NB4 (cell line): ENCODE data around the gene TAOK1.

Experiments
- DNase-seq: peaks from one replicate; pipeline ENCODE4 v3.0.0; 2010; ENCODE audit warnings: low read depth
- H3K4me3 ChIP-seq: one replicate; pipeline ENCODE4 v1.5.1; 2011; ENCODE audit warnings: mild to moderate bottlenecking, low read depth, low read length, moderate library complexity
- MYC ChIP-seq: IDR thresholded peaks from 2 replicates; pipeline ENCODE4 v1.6.1; 2011; ENCODE audit warnings: low read depth, low read length
- POLR2A ChIP-seq: IDR thresholded peaks from 2 replicates; pipeline ENCODE4 v1.6.1; 2011; ENCODE audit warnings: mild to moderate bottlenecking; ENCODE audit not compliant: insufficient read length; ENCODE audit errors: extremely low read depth
- TF ChIP-seq, protein P1 (sequence below): IDR thresholded peaks from 2 replicates; pipeline ENCODE4 v1.6.1; 2011; ENCODE audit warnings: low read depth, low read length
- TF ChIP-seq, protein P2 (sequence below): IDR thresholded peaks from one replicate; pipeline ENCODE4 v1.5.1; 2012; ENCODE audit warnings: low read depth, low read length

TAOK1 gene

GRCh38 chr17:29358416-29358815 lies 31.7 kb upstream of the TAOK1 start:
- TF ChIP-seq, protein P1, sequence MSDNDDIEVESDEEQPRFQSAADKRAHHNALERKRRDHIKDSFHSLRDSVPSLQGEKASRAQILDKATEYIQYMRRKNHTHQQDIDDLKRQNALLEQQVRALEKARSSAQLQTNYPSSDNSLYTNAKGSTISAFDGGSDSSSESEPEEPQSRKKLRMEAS = no peak
- TF ChIP-seq POLR2A (no peak), MYC (no peak)
- TF ChIP-seq, protein P2, sequence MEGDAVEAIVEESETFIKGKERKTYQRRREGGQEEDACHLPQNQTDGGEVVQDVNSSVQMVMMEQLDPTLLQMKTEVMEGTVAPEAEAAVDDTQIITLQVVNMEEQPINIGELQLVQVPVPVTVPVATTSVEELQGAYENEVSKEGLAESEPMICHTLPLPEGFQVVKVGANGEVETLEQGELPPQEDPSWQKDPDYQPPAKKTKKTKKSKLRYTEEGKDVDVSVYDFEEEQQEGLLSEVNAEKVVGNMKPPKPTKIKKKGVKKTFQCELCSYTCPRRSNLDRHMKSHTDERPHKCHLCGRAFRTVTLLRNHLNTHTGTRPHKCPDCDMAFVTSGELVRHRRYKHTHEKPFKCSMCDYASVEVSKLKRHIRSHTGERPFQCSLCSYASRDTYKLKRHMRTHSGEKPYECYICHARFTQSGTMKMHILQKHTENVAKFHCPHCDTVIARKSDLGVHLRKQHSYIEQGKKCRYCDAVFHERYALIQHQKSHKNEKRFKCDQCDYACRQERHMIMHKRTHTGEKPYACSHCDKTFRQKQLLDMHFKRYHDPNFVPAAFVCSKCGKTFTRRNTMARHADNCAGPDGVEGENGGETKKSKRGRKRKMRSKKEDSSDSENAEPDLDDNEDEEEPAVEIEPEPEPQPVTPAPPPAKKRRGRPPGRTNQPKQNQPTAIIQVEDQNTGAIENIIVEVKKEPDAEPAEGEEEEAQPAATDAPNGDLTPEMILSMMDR = no peak
- DNase-seq = no peak

DNA sequence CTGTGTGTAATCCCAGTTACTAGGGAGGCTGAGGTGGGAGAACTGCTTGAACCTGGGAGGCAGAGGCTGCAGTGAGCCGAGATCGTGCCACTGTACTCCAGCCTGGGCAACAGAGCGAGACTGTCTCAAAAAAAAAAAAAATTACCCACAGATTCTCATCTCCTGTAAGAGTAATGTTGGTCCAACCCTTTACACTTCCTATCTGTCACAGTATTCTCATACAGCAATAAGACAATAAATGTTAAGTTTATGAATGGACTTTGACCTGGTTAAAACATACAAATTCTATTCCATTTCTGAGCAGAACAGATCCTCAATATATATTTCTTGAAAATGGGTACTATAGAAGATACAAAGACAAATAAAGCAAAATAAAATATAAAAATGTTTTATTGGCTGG lies 30.4 kb upstream of the TAOK1 start:
- TF ChIP-seq, protein P1 = no peak
- TF ChIP-seq, protein P2 = no peak
- TF ChIP-seq POLR2A (no peak), MYC (no peak)
- H3K4me3 ChIP-seq = no peak overlapping the region
- DNase-seq = no peak

More at GRCh38 chr17:29358416-29358815, 31.7 kb upstream of the TAOK1 start:
- H3K4me3 ChIP-seq = no peak overlapping the region

- TF ChIP-seq, protein P1 = no peak
- TF ChIP-seq POLR2A (no peak), MYC (no peak)
- TF ChIP-seq, protein P2 = no peak
- no peak overlapping the region for H3K4me3 ChIP-seq
- no peak for DNase-seq
Observed at GRCh38 chr17:29363716-29364115, 26.4 kb upstream of the TAOK1 start.

GRCh38 chr17:29364691-29365090 lies 25.5 kb upstream of the TAOK1 start:
- TF ChIP-seq, protein P1 = no peak
- TF ChIP-seq, protein P2 = no peak
- no peak for TF ChIP-seq MYC
- TF ChIP-seq POLR2A = no peak

GRCh38 chr17:29368161-29368560 lies 22.0 kb upstream of the TAOK1 start:
- H3K4me3 ChIP-seq = no peak overlapping the region
- DNase-seq = no peak
- no peak for TF ChIP-seq MYC
- no peak for TF ChIP-seq POLR2A

More at GRCh38 chr17:29364691-29365090, 25.5 kb upstream of the TAOK1 start:
- no peak overlapping the region for H3K4me3 ChIP-seq
- DNase-seq = no peak

GRCh38 chr17:29368926-29369325 lies 21.2 kb upstream of the TAOK1 start:
- no peak overlapping the region for H3K4me3 ChIP-seq
- no peak for DNase-seq
- TF ChIP-seq, protein P2 = no peak
- no peak for TF ChIP-seq POLR2A
- no peak for TF ChIP-seq MYC
- TF ChIP-seq, protein P1 = no peak
